NCI-H774 (cell line): ENCODE measurements around the gene TMEM38B.

Source experiments
- DNase-seq: peaks from one replicate; lab custom pipeline; 2025; lab: John Stamatoyannopoulos, UW

TMEM38B gene

GRCh38 chr9:105694190-105694847, at the start of gene TMEM38B:
TMEM38B (plus strand) TSS chr9:105694541; CDS start chr9:105694661, 120 bp downstream.
- peak; percentile 86 for DNase-seq

GRCh38 chr9:105646879-105647594, 47.3 kb upstream of the TMEM38B start:
- DNase-seq: no peak

- DNase-seq: no peak
Measured at GRCh38 chr9:105647595-105648349, 46.6 kb upstream of the TMEM38B start.

GRCh38 chr9:105651806-105652205, 42.5 kb upstream of the TMEM38B start:
- no peak for DNase-seq

GRCh38 chr9:105656131-105656921, 38.0 kb upstream of the TMEM38B start:
- DNase-seq: peak; percentile 12

- DNase-seq: no peak
Measured at GRCh38 chr9:105658351-105658750, 36.0 kb upstream of the TMEM38B start.

- DNase-seq: no peak
Measured at GRCh38 chr9:105661011-105661410, 33.3 kb upstream of the TMEM38B start.

GRCh38 chr9:105662184-105663104, 31.9 kb upstream of the TMEM38B start, which contains the start of gene TAL2:
TAL2 (plus strand) TSS chr9:105662457; CDS start chr9:105662497, 40 bp downstream.
- no peak for DNase-seq

- no peak for DNase-seq
Measured at GRCh38 chr9:105663914-105664313, 30.4 kb upstream of the TMEM38B start.

GRCh38 chr9:105667867-105668266, 26.5 kb upstream of the TMEM38B start:
- no peak for DNase-seq

- DNase-seq: no peak
Measured at GRCh38 chr9:105670315-105670714, 24.0 kb upstream of the TMEM38B start.

- DNase-seq: no peak
Measured at GRCh38 chr9:105670775-105671174, 23.6 kb upstream of the TMEM38B start.

- no peak for DNase-seq
Measured at GRCh38 chr9:105672711-105673234, 21.6 kb upstream of the TMEM38B start.

- DNase-seq: no peak
Measured at GRCh38 chr9:105673850-105674387, 20.4 kb upstream of the TMEM38B start.

- DNase-seq: no peak
Measured at GRCh38 chr9:105676351-105676923, 17.9 kb upstream of the TMEM38B start.

GRCh38 chr9:105678163-105678562, 16.2 kb upstream of the TMEM38B start:
- DNase-seq: no peak

- DNase-seq: no peak
Measured at GRCh38 chr9:105678781-105679180, 15.6 kb upstream of the TMEM38B start.

- DNase-seq: no peak
Measured at GRCh38 chr9:105679257-105680022, 14.9 kb upstream of the TMEM38B start.

GRCh38 chr9:105681313-105681712, 13.0 kb upstream of the TMEM38B start:
- DNase-seq: no peak
